NCI-H2227 (cell line): ENCODE results near the gene TFAP2C.
"Not testable (repeated sequence)": the region's sequence is repeated elsewhere in the genome, so short reads cannot be mapped to it uniquely, and the experiment has no call there.

Experiments
- DNase-seq: peaks from one replicate; lab custom pipeline; 2025; ENCODE audit not compliant: unreplicated experiment; lab: John Stamatoyannopoulos, UW

The TFAP2C gene

GRCh38 chr20:56614196-56614595 lies 14.9 kb upstream of the TFAP2C start:
- DNase-seq = no peak

- no peak for DNase-seq
Measured at GRCh38 chr20:56616716-56617115, 12.4 kb upstream of the TFAP2C start.

GRCh38 chr20:56617489-56617888 lies 11.6 kb upstream of the TFAP2C start:
- no peak for DNase-seq

GRCh38 chr20:56621730-56622129 lies 7.4 kb upstream of the TFAP2C start:
- no peak for DNase-seq

- not testable (repeated sequence) for DNase-seq
Measured at GRCh38 chr20:56623930-56624329, 5.2 kb upstream of the TFAP2C start.

- DNase-seq = no peak
Measured at GRCh38 chr20:56624786-56625681, 4.1 kb upstream of the TFAP2C start.

- DNase-seq = no peak
Measured at GRCh38 chr20:56625837-56626236, 3.3 kb upstream of the TFAP2C start.

- no peak for DNase-seq
Measured at GRCh38 chr20:56626367-56627121, 2.6 kb upstream of the TFAP2C start.

- DNase-seq = no peak
Measured at GRCh38 chr20:56627122-56628014, 1.7 kb upstream of the TFAP2C start.

- DNase-seq = no peak
Measured at GRCh38 chr20:56628015-56628872, 862 bp upstream of the TFAP2C start.

- no peak for DNase-seq
Measured at GRCh38 chr20:56629464-56630085, 469 bp downstream of the TFAP2C start.

- peak; percentile 17 for DNase-seq
Measured at GRCh38 chr20:56630086-56630493, 984 bp downstream of the TFAP2C start.

GRCh38 chr20:56630506-56631317 lies 1.6 kb downstream of the TFAP2C start:
- DNase-seq = no peak

GRCh38 chr20:56631318-56631989 lies 2.3 kb downstream of the TFAP2C start:
- DNase-seq = no peak

GRCh38 chr20:56631990-56632327 lies 2.9 kb downstream of the TFAP2C start:
- no peak for DNase-seq

- no peak for DNase-seq
Measured at GRCh38 chr20:56634307-56634706, 5.2 kb downstream of the TFAP2C start.

- no peak for DNase-seq
Measured at GRCh38 chr20:56634735-56635385, 5.8 kb downstream of the TFAP2C start.

GRCh38 chr20:56636716-56637115 lies 7.6 kb downstream of the TFAP2C start:
- DNase-seq = no peak
